Measurements from ENCODE around the gene TAS2R40.

Gene TAS2R40

GRCh38 chr7:143233816-143234532 is 12.1 kb downstream of the TAS2R40 start:
- DNase-seq (ENCODE audit: low read depth): no peak
- TF ChIP-seq CTCF (IDR thresholded peaks at IDR 0.05; ENCODE audit: control insufficient read depth, extremely low read depth, insufficient read depth): no peak
- H3K4me3 ChIP-seq (ENCODE audit: low read depth, low read length): no peak overlapping the region

- no peak overlapping the region for H3K4me3 ChIP-seq (ENCODE audit: low read depth, low read length)
- no peak for DNase-seq (ENCODE audit: low read depth)
- no peak for TF ChIP-seq CTCF (IDR thresholded peaks at IDR 0.05; ENCODE audit: control insufficient read depth, extremely low read depth, insufficient read depth)
Observed at GRCh38 chr7:143234533-143234875, 12.7 kb downstream of the TAS2R40 start.

- DNase-seq (ENCODE audit: low read depth): no peak
- TF ChIP-seq CTCF (IDR thresholded peaks at IDR 0.05; ENCODE audit: control insufficient read depth, extremely low read depth, insufficient read depth): no peak
- no peak overlapping the region for H3K4me3 ChIP-seq (ENCODE audit: low read depth, low read length)
Observed at GRCh38 chr7:143235561-143235960, 13.7 kb downstream of the TAS2R40 start.

GRCh38 chr7:143236408-143236990 is 14.7 kb downstream of the TAS2R40 start:
- TF ChIP-seq CTCF (IDR thresholded peaks at IDR 0.05; ENCODE audit: control insufficient read depth, extremely low read depth, insufficient read depth): no peak

GRCh38 chr7:143237366-143237765 is 15.5 kb downstream of the TAS2R40 start:
- no peak overlapping the region for H3K4me3 ChIP-seq (ENCODE audit: low read depth, low read length)
- DNase-seq (ENCODE audit: low read depth): no peak
- no peak for TF ChIP-seq CTCF (IDR thresholded peaks at IDR 0.05; ENCODE audit: control insufficient read depth, extremely low read depth, insufficient read depth)

More at GRCh38 chr7:143236408-143236990, 14.7 kb downstream of the TAS2R40 start:
- H3K4me3 ChIP-seq (ENCODE audit: low read depth, low read length): no peak overlapping the region
- no peak for DNase-seq (ENCODE audit: low read depth)

- DNase-seq (ENCODE audit: low read depth): no peak
- H3K4me3 ChIP-seq (ENCODE audit: low read depth, low read length): no peak overlapping the region
- no peak for TF ChIP-seq CTCF (IDR thresholded peaks at IDR 0.05; ENCODE audit: control insufficient read depth, extremely low read depth, insufficient read depth)
Observed at GRCh38 chr7:143238289-143238980, 16.6 kb downstream of the TAS2R40 start.
